GM18868 (cell line): Measurements from ENCODE around the gene DAPK3.
"Not testable (repeated sequence)": the region's sequence is repeated elsewhere in the genome, so short reads cannot be mapped to it uniquely, and the experiment has no call there.

Source experiments
- ATAC-seq: cut with Tn5 transposase; IDR thresholded peaks from one replicate; pipeline ENCODE4 v1.9.1; 2021; ENCODE audit warnings: mild to moderate bottlenecking, moderate library complexity; ENCODE audit not compliant: unreplicated experiment

The DAPK3 gene

GRCh38 chr19:3961007-3961406 is 9.9 kb downstream of the DAPK3 start:
- no peak for ATAC-seq

DNA sequence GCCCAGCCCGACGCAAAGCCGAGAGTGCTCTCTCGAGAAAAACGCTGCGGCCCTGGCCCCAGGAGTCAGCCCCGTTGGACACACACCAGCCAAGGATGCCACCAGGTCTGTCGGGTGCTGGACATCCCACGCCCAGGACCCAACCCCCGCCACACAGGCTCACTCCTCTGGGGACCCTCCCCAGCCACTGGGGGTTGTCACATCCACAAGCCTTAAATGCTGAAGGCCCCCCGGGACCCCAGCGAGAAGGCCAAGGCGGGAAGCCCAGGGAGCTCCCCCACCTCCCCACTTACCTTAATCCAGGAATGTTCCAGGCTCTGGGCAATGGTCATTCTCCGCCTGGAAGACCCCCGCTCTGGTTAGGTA is 11.2 kb downstream of the DAPK3 start:
- no peak for ATAC-seq

DNA sequence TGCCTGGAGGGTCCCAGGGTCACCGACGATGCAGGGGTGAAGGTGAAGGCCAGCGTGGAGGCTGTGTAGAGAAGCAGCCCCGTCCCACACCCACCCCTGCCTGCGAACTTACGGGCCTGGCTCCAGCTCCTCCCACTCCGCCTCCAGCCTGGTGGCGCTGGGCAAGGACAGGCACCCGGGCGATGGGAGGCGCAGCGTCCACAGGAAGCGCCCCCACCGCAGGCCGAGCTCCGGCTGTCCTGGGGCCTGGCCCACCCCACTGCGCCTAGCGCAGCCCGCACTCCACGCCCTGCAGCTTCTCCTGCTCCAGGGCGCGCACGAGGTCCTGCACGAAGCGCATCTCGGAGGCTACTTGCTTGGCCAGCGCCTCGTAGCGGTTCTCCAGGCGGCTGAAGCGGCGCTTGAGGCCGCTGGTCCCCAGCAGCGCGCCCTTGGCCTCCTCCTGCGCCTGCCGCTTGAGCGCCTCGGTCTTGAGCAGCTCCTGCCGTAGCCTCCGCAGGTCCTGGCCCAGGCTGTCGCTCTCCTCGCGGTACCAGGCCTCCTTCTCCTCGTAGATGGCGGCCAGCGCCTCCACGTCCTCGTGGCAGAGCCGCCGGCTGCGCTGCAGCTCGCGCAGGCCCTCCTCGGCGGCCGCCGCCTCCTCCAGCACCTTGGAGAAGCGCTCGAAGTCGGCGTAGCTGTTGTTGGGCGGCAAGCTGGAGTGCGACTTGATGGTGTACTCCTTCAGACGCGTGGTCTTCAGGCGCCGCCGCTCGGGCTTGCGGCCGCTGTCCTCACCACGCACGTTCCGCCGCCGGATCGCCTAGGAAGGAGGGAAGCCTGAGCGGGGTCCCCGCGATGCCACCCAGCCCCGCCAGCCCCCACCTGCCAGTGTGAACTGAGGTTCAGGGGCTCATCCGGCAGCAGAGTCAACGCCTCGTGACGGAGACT is 11.8 kb downstream of the DAPK3 start:
- ATAC-seq: no peak

DNA sequence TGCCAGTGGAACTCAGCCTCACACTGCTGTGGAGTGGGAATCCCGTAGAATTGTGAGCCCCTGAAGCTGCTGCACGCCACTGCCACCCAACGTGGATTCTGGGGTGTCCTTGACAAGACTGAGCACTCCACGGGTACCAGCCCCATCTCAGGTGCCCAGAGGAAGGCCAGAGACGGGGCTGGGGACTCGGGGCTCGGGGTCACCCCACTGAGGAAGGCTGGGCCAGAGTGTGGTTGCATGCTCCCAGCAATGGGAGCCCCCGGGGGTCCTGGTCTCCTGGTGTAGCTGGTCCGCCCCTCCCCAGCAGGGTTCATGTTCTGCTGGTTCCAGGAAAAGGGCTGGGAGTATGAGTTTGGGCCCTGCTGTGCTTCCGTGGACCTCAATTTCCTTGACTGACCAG is 15.2 kb downstream of the DAPK3 start:
- ATAC-seq: no peak

DNA sequence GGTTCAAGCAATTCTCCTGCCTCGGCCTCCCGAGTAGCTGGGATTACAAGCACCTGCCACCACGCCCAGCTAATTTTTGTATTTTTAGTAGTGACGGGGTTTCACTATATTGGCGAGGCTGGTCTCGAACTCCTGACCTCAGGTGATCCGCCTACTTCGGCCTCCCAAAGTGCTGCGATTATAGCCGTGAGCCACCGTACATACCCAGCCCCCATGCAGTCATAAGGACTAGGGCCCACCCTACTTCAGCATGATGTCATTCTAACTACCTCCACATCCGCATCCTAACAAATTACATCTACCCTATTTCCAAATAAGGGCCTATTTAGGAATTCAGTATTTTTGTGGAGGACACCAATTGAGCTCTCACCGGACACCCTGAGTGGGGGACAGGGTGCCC is 15.6 kb downstream of the DAPK3 start:
- not testable (repeated sequence) for ATAC-seq

DNA sequence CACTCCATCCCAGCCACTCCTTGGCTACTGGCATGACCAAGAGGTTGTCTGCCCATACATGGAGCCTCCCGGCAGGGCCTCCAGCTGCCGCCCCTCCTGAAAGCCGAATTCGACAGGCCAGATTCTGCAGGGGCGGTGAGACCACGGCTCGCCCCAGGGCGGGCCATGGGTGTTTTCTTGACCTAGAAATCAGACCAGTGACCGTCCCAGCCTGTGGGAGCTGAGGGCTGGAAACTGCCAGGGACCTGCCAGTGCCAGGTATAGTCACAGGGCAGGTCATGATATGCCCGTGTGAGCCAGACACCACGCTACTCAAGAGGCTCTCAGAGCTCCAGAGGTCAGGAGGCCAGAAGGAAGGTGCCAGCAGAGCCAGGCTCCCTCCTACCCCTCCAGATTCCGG is 16.8 kb downstream of the DAPK3 start:
- no peak for ATAC-seq

DNA sequence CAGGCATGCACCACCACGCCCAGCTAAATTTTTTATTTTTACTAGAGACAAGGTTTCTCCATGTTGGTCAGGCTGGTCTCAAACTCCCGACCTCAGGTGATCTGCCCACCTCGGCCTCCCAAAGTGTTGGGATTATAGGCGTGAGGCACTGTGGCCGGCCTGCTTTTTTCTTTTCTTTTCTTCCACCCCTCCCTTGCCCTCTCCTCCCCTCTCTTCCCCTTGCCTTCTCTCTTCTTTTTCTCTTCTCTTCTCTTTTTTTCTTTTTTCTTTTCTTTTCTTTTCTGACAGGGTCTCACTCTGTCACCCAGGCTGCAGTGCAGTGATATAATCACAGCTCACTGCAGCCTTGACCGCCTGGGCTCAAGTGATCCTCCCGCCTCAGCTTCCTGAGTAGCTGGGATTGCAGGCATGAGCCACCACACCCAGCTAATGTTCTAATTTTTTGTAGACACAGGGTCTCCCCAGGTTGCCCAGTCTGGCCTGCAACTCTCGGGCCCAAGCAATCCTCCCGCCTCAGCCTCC is 18.1 kb downstream of the DAPK3 start:
- not testable (repeated sequence) for ATAC-seq

GRCh38 chr19:3950871-3951861 is 19.7 kb downstream of the DAPK3 start:
- ATAC-seq: no peak

DNA sequence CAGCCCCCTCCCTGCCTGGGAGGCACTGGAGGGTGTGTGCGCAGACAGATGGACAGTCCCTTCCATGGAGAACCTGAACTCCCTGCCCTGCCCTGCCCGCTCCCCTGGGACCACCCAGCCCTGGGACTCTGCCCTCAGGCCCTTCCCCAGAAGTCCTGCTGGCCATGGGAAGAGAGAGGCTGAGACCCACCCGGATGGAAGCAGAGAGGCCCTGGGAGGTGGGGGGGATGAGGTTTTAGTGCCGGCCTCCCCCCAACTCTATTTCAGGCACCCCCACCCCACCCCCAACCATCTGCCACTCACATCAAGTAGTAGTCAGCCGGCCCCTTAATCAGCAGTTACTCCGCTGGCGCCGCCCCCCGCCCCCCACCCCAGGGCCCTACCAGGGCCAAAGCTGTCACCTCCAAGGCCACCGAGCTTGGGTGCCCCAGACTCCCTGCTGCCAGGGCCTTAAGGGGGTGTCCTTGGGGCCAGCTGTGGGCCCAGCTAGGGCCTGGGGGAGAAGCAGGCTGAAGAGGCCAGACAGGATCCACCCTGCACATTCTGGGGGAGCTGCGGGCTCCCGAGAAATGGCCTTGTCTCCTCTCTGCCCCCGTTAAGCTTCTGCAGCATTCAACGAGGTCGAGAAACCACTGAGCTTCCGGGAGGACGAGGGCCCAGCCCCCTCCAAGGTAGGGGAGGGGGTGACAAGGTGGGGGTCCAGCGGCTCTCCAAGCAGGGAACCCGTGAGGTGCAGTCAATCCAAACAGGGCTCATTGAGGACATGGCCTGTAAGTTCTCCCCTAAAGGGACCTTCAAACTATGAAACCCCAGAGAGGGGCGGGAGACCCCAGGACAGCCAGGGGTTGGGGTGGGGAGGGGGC is 20.7 kb downstream of the DAPK3 start:
- ATAC-seq: no peak

DNA sequence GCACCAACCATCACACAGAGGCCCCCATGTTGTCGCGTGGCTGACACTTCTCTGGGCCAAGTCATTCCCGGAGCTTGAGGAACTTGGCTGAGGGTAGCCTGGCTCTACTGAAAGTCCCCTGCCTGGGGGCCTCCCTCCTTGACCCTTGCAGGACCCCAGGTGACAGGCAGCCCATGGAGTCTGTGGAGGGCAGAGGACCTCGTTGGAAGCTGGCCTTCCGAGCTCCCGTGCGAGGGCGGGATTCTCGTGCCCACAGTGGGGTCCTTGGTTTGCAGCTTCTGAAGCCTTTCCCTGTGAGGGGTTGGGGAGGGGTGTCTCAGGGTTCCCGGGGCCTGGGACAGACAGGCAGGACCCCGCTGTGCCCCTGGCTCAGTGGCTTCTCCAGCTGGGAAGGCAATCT is 21.6 kb downstream of the DAPK3 start:
- no peak for ATAC-seq

DNA sequence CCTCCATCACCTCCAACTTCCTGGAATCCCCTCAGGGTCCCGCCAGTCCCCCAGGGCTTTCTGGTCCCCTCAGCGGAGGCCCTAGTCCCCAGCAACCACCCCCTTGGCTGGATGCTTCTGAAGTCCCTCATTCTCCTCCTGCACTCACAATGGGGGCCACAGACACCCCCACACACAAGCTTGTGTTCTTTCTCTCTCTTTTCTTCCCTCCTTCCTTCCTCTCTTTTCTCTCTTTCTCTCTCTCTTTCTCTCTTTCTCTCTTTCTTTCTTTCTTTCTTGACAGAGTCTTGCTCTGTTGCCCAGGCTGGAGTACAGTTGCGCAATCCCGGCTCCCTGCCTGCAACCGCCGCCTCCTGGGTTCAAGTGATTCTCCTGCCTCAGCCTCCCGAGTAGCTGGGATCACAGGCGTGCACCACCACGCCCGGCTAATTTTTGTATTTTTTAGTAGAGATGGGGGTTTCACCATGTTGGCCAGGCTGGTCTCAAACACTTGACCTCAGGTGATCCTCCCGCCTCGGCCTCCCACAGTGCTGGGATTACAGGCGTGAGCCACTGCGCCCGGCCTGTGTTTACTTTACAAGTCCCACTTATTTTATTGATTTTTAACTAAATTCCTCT is 23.5 kb downstream of the DAPK3 start:
- ATAC-seq: not testable (repeated sequence)

GRCh38 chr19:3945838-3946237 is 25.1 kb downstream of the DAPK3 start:
- no peak for ATAC-seq

DNA sequence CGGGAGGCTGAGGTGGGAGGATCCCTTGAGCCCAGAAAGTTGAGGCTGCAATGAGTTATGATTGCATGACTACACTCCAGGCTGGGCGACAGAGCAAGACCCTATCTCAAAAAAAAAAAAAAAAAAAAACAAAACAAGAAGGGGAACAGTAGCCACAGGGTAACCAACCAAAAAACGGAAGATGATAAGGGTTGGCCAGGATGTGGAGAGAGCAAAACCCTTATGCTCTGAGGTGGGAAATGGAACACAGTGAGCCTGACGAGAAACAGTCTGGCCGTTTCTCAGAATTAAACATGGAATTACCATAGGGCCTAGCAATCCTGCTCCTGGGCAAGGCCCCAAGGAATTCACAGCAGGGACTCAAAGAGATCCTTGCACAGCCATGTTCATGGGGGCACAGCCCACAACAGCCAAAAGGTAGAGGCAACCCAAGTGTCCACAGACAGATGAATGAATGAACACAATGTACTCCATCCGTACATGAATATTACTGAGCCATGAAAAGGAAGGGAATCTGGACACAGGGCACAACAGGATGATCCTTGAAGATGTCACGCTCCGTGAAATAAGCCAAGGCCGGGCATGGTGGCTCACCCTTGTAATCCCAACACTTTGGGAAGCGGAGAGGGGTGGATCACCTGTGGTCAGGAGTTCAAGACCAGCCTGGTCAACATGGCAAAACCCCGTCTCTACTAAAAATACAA is 26.7 kb downstream of the DAPK3 start:
- no peak for ATAC-seq

- no peak for ATAC-seq
Observed at GRCh38 chr19:3942790-3943409, 28.0 kb downstream of the DAPK3 start.

GRCh38 chr19:3938300-3938950 is 32.5 kb downstream of the DAPK3 start:
- ATAC-seq: not testable (repeated sequence)

- ATAC-seq: no peak
Observed at GRCh38 chr19:3936506-3937442, 34.1 kb downstream of the DAPK3 start.
